Measurements from ENCODE around the gene SETD1B.
A peak's percentile ranks its signal among the peaks of the same experiment; 100 is the strongest.
"Not testable (repeated sequence)": the region's sequence is repeated elsewhere in the genome, so short reads cannot be mapped to it uniquely, and the experiment has no call there.

SETD1B gene

DNA sequence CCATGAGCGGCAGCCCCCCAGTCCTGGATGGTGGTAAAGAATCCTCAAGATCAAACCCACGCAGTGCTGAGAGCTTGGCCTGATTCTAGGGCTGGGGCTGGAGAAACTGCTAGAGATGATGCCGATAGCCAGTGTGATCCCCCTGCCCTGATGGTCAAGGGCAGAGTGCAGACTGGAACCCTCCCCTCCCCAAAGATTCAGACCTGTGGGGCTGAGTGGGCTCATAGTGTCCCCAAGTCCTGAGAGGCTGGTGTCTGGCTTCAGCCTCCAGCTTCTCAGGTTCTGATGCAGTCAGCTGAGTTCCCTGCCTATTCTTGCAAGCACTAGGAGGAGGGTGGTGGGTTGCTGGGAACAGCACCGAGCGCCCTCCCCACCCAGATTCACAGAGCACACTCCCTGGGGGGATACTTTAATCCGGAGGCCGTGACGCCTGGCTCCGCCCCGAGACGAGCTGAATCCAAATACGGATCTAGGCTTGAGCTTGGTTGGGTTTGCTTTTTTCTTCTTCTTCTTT lies 22.3 kb upstream of the SETD1B start:
- no peak for DNase-seq

DNA sequence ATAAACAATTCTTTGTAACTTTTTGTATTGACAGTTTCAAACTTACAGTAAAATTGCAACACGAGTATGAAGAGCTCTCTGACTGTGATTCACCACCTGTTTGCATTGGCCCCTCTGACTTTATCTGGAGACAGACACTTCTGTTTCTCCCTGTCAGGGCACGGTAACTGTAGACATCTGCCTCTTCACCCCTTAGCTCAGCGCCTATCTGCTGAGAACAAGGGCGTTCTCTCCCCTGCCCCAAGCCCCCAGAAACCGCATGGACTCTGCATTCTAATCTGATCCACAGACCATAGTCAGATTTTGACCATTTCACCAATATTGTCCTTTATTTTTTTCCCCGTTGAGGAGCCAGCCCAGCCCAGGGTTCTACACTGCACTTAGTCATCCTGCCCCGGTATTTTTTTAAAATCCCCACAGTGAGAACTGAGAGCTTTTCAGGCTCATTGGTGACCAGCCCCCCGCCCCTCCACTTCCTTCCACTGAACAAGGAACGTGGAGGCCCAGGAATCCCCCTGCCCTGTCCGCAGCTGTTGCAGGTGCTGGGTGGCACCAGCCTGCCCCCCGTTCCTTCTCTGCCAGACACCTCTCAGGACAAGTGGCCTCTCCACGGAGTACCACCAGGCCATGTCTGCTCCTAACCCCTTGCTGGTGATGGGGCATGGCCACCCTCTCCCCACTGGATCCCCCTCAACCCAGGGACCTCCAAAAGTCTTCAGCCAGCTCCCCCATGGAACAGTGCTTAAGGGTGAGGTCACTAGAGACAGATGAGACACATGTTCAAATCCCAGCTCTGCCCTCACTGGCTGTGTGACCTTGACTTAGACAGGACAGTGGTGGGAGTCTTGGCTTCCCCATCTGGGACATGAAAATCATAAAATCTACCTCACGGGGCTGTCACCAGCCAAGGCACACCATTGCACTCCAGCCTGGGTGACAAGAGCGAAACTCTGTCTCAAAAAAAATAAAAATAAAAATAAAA lies 21.5 kb upstream of the SETD1B start:
- no peak for DNase-seq

DNA sequence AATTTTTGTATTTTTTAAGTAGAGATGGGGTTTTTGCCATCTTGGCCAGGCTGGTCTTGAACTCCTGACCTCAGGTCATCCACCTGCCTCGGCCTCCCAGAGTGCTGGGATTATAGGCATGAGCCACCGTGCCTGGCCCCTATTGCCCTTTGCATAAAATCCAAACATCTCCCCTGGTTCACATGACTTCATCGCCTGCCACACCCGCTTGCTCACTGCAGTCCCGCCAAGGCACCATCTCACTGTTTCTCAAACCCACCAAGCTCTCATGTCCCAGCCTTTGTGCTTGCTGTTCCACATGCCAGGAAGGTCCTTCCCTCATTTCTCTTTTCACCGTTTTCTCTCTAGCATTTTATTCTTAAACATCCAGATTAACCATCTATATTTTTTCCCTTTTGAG lies 20.0 kb upstream of the SETD1B start:
- DNase-seq = no peak

DNA sequence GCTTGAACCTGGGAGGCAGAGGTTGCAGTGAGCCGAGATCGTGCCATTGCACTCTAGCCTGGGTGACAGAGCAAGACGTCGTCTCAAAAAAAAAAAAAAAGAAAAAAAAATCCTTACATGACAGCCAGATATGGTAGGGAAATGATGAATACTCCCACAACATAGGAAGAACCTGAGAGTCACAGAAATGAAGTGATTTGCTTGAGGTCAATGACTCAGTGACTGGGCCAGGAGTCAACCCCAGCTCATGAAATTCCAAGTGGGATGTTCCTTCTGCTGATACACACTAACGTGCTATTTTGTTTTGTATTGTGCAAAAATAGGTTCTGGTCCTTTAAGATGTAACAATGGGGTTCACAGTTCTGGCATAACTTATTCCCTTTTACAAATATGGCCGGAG lies 19.3 kb upstream of the SETD1B start:
- no peak for DNase-seq

DNA sequence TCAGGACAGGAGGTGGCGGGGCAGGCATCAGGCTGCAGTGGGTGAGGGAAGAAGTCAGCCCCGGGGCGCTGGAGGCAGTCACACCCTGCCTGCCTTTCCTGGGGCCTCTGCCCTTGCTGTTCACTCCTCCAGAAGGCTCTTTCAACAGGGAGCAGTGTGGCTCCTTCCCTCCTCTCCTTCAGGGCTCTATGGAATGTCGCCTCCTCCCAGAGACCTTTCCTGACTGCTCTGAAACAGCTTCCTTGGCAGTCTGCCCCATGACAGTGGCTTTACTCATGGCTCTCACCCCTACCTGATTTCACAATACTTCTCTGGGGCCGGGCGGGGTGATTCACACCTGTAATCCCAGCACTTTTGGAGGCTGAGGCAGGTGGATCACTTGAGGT lies 17.4 kb upstream of the SETD1B start:
- no peak for DNase-seq

DNA sequence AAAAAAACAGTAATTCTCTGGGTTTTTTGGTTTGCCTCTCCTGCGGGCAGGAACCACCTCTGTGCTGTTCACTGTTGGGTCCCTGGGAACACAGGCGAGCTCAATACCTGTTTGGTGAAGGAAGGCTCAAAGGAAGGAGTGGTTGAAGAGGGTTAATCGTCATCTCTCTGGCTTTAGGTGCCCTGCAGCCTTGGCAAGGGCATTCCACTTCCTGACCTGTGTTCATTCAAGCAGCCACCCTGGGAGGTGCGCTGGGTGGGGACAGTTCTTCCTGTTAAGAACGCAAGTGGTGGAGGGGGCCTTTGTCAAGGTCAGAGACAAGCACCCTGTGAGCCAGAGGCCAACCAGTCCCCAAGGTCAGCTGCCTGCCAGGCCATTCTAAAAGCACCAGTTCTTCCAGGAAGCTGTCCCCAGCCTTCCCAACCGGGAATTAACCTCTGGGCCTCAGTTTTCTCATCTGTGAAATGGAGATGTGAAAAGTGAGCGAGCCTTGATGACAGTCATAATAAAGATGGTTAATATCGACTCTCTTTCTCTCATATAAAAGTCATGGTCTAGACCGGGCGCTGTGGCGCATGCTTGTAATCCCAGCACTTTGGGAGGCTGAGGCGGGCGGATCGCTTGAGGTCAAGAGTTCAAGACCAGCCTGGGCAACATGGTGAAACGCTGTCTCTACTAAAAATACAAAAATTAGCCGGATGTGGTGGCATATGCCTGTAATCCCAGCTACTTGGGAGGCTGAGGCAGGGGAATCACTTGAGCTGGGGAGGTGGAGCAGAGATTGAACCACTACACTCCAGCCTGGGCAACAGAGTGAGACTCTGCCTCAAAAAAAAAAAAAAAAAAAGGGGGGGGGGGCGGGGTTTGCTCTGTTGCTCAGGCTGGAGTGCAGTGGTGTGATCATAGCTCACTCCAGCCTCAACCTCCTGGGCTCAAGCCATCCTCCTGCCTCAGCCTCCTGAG lies 16.5 kb upstream of the SETD1B start:
- no peak for DNase-seq

DNA sequence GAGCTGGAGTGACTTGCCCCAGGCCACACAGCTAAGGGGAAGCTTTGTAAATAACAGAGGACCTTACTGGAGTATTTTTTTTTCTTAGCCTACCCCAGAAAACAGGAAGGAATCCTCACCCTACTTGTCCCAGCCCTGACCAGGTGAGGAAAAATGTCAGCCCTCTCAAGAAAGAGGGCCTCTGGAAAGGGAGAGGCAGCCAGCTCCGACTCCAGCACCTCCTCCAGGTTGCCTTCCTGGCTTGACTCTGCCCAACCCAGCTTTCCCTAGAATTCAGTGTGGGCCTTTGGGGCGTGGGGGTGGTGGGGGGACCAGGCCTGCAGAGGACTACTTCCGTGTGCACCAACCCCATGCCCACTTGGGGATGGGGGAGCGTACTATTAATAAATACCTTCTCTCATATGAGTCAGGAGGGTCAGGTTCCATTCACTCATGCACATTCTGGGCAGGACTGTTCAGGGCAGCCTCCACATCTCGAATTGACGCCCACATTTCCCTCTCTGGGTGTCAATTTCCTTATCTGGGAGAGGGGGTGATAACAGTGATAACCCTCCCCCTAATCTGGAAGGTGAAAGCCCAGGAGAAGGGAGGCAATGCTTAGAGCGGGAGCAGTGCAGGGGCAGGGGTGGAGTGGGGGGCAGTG lies 15.5 kb upstream of the SETD1B start:
- DNase-seq = no peak

DNA sequence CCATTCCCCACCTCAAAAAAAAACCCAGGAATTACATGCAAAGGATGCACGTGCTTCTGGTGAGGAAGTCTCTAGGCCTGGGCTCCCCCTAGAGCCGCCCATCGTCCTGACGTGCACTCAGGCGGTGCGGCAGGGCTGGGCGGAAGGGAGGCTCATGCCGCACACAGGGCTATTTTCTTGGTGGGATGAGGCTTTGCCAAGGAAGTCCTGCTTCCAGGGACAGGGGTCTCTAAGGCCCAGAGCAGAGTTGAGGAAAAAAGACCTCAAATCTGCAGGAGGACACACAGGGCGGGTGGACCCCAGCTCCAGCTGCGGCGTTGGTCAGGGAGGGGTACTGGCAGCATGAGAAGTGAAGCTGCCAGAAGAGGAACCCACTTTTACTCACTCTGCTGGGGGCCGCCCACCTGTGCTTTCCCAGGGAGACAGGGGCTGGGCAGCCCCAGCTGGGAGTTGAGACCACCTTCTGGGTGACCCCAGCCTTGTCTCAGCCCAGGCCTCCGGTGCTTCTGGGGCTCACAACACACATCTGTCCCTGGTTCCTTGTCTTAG lies 14.5 kb upstream of the SETD1B start:
- DNase-seq = no peak

DNA sequence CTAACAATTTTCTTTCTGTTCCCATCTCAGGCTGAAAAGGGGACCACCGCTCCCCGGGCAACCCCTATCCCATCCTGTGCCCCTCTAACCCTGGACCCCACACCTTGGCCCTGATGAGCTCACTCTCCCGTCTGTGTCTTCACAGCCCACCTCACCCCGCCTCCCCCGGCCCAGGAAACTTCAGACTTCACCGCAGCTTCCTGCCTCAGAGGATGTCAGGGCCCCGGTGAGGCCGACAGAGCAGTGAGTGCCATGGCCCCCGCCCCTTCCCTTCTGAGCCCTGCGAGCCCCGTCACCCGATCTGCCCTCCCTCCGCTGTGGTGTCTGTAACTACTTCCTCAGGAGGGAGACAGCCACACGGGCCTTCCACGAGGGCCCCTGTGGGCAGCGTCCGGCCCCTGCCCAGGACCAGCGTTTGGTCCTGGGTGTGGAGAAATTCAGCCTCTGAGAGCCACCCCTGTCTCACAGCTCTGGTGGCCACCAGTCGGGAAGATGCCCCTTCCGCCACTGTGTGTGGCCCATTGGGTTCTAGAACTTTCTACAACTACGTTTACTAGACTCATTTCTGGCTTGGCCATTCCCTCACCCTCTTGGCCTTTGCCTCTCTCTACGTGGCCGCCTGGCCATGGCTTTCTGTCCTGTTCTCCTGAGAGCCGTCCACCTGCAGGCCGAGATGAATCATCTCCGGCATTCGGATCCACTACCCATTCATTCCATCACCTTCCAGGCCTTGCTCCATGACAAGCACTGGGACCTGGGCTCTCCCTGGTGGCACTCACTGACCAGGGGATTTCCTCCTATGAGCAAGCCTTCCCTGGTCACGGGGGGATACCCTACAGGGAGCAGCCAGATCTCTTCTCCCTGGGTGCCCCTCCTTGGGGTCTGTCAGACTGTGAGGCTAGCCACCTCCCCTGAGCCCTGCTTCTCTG lies 13.7 kb upstream of the SETD1B start:
- DNase-seq = no peak

DNA sequence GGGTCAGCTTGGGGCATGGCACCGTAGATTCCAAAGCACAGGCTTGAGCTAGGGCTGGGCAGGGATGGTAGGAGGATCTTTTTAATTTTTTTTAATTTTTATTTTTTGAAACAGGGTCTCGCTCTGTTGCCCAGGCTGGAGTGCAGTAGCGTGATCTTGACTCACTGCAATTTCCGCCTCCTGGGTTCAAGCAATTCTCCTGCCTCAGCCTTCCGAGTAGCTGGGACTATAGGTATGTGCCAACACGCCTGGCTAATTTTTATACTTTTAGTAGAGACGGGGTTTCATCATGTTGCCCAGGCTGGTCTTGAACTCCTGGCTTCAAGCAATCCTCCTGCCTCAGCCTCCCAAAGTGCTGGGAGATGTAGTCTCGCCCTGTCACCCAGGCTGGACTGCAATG lies 13.0 kb upstream of the SETD1B start:
- not testable (repeated sequence) for DNase-seq

DNA sequence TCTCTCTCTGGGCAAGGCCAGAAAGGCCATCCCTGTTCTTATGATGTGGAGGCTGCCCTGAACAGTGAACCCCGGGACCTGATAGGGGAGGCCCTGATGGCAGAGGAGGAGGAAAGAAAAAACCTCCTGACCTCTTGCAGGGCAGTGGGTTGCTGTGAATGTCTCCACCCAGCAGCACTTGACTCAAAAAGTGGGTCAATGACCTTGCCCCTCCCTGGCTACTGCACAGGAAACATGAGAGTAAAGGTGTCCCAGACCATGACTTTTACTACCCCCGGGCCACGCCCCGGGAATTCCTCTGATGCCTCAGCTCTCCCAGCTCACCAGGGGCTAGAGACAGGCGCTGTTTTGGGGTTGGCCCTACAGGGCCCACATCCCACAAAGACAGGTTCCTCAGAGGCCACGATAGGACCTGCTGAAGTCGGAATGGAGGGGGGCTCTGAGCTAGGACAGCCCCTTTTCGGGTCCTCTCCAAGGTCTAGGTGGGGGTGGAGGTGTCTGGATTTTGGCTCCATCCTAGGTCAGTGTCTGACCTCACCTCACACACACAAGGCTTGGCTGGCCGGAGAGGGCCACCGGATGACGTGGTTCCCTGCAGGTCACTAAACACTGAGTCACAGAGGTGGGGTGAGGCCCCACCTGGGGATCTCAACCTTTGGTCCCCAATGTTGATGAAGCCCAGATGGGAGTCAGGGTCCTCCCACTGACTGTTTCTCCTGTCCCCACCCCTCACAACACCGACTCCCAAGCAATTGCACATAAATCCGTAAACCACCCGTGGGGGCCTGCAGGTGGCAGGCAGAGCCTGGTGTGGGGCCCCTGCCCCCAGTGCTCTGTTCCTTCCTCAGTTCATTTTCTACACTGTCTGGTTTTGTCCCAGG lies 11.9 kb upstream of the SETD1B start:
- no peak for DNase-seq

DNA sequence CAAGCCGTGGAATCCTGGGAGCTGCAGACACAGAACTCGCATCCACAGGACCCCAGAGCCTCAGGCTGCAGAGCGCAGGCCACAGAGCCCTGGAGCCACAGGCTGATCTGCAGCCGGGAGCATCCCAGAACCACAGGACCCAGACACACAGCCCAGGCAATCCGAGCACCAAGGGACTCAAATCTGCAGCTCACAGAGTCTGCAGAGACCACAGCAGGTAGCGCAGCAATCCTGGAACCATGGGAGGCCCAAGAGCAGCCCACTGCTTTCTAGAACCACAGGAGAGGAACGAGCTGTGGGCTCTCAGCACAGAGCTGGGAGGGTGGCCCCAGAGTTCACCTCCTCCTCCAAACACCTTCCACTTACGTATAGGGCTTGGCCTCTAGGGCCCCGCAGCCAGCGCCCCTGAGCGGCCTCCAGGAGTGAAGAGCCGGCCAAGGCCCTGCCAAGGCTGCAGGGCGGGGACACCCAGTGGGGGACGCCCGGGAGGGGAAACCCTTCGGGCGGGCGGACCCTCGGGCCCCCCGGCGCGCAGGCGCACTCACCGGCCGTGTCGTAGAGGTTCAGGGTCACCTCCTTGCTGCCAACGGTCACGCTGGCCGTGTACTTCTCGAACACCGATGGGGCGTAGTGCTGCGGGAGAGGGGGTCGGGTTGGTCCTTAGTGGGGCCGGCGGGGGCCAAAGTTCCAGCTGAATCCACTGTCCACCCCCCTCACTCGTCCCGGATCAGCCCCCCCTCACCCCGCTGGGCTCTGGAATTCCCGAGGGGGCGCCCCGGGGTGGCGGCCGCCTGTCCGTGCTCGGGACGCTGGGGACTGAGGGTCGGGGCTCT lies 11.0 kb upstream of the SETD1B start:
- no peak for DNase-seq

DNA sequence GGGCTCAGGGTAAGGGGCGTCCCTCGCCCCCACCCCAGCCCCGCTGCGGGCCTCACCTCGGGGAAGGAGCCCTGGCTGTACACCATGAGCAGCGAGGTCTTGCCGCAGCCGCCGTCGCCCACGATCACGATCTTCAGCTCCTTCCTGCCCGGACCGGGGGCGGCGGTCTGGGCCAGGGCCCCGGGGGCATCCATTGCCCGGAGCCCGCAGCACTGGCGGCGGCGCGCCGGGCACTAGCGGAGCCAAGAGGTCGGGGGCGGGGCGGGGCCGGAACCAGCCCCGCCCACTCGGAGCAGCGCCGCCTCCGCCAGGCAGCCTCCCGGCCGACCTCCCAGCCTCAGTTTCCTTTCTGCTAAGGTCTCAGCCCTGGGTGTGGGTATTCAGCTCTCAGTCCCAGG lies 10.4 kb upstream of the SETD1B start, which contains the start of gene RHOF:
Gene RHOF, minus strand, starts transcription at position 249 of the 398 bp plus-strand sequence. Its CDS starts 55 bp downstream, at position 194.
- DNase-seq = no peak

DNA sequence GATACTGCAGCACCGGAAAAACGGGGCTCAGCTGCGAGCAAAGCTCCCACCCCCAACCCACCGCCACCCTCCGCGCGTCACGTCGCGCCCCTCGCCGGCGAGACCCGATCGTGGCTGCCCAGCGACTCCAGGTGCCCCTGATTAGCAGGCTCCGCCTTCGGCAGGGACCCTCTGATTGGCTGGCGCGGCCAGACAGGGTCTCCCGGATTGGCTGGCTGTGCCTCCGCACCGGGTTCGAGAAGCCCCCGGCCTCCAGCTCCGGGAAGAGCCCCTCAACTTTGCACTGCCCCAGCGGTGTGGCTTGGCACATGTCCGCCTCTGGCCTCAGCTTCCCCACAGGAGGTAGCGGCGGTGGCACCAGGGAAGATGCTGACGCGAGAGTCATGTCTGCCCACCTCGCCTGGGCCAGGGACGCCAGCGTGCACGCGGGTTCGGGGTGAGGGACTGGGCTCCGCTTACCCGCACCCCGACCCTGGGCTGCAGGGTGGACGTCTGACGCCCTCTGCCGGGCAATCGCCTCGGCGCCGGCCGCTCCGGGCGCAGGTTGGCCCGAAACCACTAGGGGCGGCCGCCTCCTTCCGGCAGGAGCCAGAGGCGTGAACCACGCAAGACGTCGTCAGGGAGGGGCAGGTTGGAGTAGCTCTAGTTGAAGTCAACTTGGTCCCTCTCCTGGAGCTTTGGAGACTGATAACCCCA lies 9.8 kb upstream of the SETD1B start:
- DNase-seq = peak; percentile 54

DNA sequence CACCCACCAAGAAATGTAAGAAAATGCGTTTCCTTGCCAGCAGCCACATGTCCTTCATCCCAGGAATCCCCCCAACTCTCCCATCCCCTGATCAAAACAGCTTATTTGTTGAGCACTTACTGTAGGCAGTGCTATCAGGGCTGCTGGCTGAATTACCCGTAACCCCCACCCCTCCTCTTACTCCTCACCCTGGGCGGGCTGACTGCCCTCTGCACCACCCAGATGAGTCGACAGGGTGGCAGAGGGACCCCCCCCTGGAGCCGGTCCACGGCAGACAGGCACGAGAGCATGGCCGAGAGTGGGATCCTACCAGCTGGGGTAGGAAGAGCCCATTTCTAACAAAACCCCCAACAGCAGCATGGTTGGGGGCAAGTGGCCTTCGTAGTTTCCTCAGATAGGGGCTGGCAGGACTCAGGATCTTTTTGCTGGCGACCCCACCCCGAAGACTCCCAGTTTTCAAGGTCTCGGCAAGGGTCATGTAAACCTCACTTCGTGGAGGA lies 9.2 kb upstream of the SETD1B start:
- DNase-seq = no peak

DNA sequence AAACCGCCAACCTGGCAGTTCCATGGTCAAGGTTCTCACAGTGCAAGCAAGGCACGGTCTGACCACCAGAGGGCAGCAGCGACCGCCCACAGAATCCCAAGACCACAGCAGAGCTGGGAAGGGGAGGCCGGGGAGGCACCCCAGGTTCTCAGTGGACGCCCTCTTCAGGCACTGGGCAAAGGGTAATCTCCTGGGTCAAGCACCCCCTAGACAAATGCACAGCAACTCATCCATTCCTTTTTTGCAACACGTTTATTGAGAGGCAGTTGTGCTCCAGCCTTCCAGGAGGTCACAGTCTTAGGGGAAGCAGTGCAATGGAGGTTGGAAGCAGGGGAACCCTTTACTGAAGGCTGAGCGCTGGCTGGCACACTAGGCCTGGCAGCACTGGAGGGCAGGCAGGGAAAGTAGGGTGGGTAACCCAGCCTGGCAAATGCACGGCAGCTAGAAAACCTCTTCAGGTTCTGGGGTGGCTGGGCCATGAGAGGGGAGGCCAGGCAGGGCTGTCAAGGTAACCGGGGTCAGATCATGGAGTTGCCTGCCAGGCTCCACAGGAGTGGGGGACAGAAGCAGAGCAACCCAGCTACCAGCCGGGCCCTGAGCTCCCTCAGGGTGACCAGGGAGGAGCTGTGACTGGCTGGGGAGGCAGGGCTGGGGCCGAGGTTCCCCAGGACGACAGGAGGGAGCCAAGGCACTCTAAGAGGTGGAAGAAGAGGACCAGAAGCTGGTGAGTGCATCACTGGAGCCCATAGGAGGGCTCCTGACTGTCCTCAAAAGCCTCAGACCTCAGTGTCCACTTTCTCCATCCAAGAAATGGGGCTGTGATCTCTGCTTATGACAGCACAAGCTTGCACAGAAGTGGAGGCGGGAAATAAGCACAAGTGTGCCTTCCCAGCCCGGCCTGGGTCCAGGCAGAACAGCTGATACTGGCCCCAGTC lies 8.5 kb upstream of the SETD1B start:
- peak; percentile 48 for DNase-seq

All from DMS153 (cell line).